T-helper 2 cell treated with Interferon-gamma antibody and Interleukin-4, amounts not matched to agents 100 ng/mL and 5 ng/mL, for 36 hours (primary cell): ENCODE measurements around the gene CCDC148. TPM values are rescaled to one million over a fixed set of nuclear protein-coding genes. Genes with fewer than 3 reads are reported as not detected.
"Not testable (repeated sequence)": the region's sequence is repeated elsewhere in the genome, so short reads cannot be mapped to it uniquely, and the experiment has no call there.

Experiments used
- intact Hi-C: fragments of 100-400 bp; cut with micrococcal nuclease; formaldehyde crosslinking; loops from one replicate; pipeline ENCODE4 v1.15.1; 2023
- total RNA-seq: library from RNA; stranded (reverse); gene quantifications from 2 replicates; pipeline ENCODE4 v1.2.3, GENCODE V29; 2022

Gene CCDC148
- total RNA-seq, 1 donor from 2014 or later = not detected

GRCh38 chr2:158482594-158482993 lies 26.0 kb upstream of the CCDC148 start:
- intact Hi-C loops = no loop called here

GRCh38 chr2:158481116-158481515 lies 24.6 kb upstream of the CCDC148 start:
- intact Hi-C loops = no loop called here

- intact Hi-C loops = no loop called here
Measured at GRCh38 chr2:158478816-158479215, 22.3 kb upstream of the CCDC148 start.

GRCh38 chr2:158478237-158478636 lies 21.7 kb upstream of the CCDC148 start:
- intact Hi-C loops = no loop called here

GRCh38 chr2:158477202-158477601 lies 20.6 kb upstream of the CCDC148 start:
- intact Hi-C loops = no loop called here

GRCh38 chr2:158474526-158475011 lies 18.0 kb upstream of the CCDC148 start:
- intact Hi-C loops = not testable (repeated sequence)

GRCh38 chr2:158473719-158474392 lies 17.3 kb upstream of the CCDC148 start:
- intact Hi-C loops = no loop called here

- intact Hi-C loops = not testable (repeated sequence)
Measured at GRCh38 chr2:158473300-158473699, 16.7 kb upstream of the CCDC148 start.

GRCh38 chr2:158472829-158473228 lies 16.3 kb upstream of the CCDC148 start:
- intact Hi-C loops = not testable (repeated sequence)

GRCh38 chr2:158467248-158467647 lies 10.7 kb upstream of the CCDC148 start:
- intact Hi-C loops = no loop called here

- intact Hi-C loops = loop anchor here (5.0 kb wide), 1 partner anchor 283 kb away; no protein-coding TSS in a partner anchor
Measured at GRCh38 chr2:158464426-158465281, 8.1 kb upstream of the CCDC148 start.

GRCh38 chr2:158463496-158464095 lies 7.0 kb upstream of the CCDC148 start:
- intact Hi-C loops = loop anchor here (5.0 kb wide), 1 partner anchor 284 kb away; no protein-coding TSS in a partner anchor

- intact Hi-C loops = loop anchor here (5.0 kb wide), 1 partner anchor 287 kb away; no protein-coding TSS in a partner anchor
Measured at GRCh38 chr2:158460632-158461297, 4.2 kb upstream of the CCDC148 start.

- intact Hi-C loops = loop anchor here (5.0 to 10.0 kb wide), 8 partner anchors 288 to 1443 kb away; partner anchors contain the start of genes ACVR1, ACVR1C, CYTIP and LY75
Measured at GRCh38 chr2:158459161-158460003, 2.8 kb upstream of the CCDC148 start.

GRCh38 chr2:158458617-158458920 lies 2.0 kb upstream of the CCDC148 start:
- intact Hi-C loops = loop anchor here (5.0 to 10.0 kb wide), 7 partner anchors 581 to 1444 kb away; partner anchors contain the start of genes ACVR1, ACVR1C, CYTIP and LY75

GRCh38 chr2:158457826-158458616 lies 1.5 kb upstream of the CCDC148 start:
- intact Hi-C loops = loop anchor here (2.0 to 10.0 kb wide), 11 partner anchors 89 to 1444 kb away; partner anchors contain the start of genes ACVR1, ACVR1C, CYTIP and LY75

- intact Hi-C loops = loop anchor here (2.0 to 10.0 kb wide), 11 partner anchors 90 to 1445 kb away; partner anchors contain the start of genes ACVR1, ACVR1C, CYTIP and LY75
Measured at GRCh38 chr2:158457092-158457825, 706 bp upstream of the CCDC148 start.

- intact Hi-C loops = no loop called here
Measured at GRCh38 chr2:158443606-158444005, 12.9 kb downstream of the CCDC148 start.
